Measurements from ENCODE around the gene HLA-DPA1.

DNA sequence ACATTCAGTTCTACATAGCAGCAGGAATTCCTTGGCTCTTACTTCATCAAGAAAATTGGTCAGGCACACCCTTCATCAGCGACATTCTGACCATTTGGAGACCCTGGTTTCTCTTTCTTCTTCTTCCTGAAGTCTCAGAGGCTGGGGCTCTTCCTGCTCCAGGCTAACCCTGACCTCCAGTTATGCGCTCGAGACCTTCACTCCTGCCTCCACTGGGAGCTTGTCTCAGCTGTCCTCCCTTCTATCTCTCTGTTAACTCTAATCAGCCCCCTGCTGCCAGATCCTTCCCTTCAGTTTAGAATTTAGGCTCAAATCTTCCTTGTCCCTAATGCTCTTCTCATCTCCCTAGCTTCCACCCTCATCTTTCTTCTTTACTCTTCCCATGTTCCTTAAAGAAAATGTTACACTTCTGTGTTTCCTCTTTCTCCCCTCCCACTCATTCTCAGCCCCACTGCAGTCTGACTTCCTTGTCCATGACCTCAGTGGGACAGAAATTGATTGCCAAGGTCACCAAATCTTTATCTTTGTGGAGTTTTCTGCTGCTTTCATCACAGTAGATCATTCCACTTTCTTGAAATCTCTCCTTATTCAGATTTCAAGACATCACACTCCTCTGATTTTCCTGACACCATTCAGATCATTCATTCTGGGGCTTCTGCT is 55.6 kb downstream of the HLA-DPA1 start:
- TF ChIP-seq POLR2A (IDR thresholded peaks at IDR 0.05): no peak
- TF ChIP-seq EP300 (IDR thresholded peaks at IDR 0.05; ENCODE audit: low read depth): no peak
